Gastroesophageal sphincter (tissue), 3 donors: Measurements from ENCODE around the gene WNT3.

Experiments
- EP300 ChIP-seq: sonication (generic); formaldehyde crosslinking; IDR thresholded peaks from one replicate; pipeline ENCODE4 v1.6.1; 2017; ENCODE audit warnings: antibody characterized with exemption, mild to moderate bottlenecking
- POLR2A ChIP-seq, 2 donors: fragments of 450-650 bp; IDR thresholded peaks; one replicate each; pipeline ENCODE4 v1.6.1; 2017; ENCODE audit warnings: antibody characterized with exemption in 2 of 2, mild to moderate bottlenecking in 2 of 2, moderate library complexity in 1 of 2
- POLR2AphosphoS5 ChIP-seq: sonication (generic); formaldehyde crosslinking; IDR thresholded peaks from one replicate; pipeline ENCODE4 v1.6.1; 2017; ENCODE audit warnings: antibody characterized with exemption
- TF ChIP-seq, protein P1 (sequence below), 4 experiments: fragments of 200-600 bp in 2 of 4; fragments of 450-650 bp in 2 of 4; sonication (generic) in 1 of 4; IDR thresholded peaks; one replicate each; pipeline ENCODE4 v1.5.1; 2017 to 2019; ENCODE audit warnings: antibody characterized with exemption in 4 of 4, mild to moderate bottlenecking in 2 of 4, moderate library complexity in 2 of 4

DNA sequence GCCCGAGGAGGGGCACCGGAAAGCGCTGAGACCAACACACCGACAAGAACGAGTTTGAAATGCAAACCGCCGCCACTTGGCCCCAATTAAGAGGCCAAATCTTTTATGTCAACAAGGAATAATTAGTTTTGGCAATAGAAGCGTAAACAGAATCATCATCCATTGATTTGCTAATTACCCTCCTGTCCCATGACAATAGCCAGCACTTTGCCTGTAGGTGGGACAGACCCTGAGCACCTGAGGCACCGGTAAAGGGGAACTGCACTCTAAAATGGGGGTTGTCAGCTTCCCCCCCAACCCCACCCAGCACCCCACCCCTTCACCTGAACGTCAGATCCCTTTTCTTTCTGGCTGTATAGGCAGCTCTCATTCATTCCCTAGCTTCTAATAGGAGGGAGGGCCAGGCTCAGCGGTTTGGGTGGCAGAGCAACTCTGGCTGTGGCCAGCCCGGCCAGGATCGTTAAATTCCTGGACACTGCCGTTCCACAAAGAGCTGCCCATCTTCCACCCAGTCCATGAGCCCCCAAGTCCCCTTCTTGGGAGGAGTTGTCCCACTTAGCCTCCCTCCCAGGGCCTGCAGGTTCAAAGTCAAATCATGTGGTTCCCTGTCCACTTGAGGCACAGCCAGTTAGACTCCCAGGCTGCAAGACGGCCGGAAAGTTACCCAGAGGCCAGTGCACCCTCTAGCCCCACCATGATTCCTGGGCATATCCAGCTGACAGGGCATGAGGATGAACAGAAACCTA lies 45.8 kb downstream of the WNT3 start:
- TF ChIP-seq, protein P1, sequence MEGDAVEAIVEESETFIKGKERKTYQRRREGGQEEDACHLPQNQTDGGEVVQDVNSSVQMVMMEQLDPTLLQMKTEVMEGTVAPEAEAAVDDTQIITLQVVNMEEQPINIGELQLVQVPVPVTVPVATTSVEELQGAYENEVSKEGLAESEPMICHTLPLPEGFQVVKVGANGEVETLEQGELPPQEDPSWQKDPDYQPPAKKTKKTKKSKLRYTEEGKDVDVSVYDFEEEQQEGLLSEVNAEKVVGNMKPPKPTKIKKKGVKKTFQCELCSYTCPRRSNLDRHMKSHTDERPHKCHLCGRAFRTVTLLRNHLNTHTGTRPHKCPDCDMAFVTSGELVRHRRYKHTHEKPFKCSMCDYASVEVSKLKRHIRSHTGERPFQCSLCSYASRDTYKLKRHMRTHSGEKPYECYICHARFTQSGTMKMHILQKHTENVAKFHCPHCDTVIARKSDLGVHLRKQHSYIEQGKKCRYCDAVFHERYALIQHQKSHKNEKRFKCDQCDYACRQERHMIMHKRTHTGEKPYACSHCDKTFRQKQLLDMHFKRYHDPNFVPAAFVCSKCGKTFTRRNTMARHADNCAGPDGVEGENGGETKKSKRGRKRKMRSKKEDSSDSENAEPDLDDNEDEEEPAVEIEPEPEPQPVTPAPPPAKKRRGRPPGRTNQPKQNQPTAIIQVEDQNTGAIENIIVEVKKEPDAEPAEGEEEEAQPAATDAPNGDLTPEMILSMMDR (IDR thresholded peaks at IDR 0.05): no peak
- TF ChIP-seq POLR2A (IDR thresholded peaks at IDR 0.05): no peak
- no peak for TF ChIP-seq EP300
- TF ChIP-seq POLR2AphosphoS5: no peak
